Activated CD8-positive, alpha-beta memory T cell treated with anti-CD3 and anti-CD28 coated beads, Interleukin-2, amount 50 U/mL, for 4 hours (primary cell): ENCODE data around the gene AGAP1.
"Not testable (repeated sequence)": the region's sequence is repeated elsewhere in the genome, so short reads cannot be mapped to it uniquely, and the experiment has no call there.

Source experiments
- DNase-seq: peaks from one replicate; pipeline ENCODE4 v3.0.0-alpha.2; 2020

The AGAP1 gene

DNA sequence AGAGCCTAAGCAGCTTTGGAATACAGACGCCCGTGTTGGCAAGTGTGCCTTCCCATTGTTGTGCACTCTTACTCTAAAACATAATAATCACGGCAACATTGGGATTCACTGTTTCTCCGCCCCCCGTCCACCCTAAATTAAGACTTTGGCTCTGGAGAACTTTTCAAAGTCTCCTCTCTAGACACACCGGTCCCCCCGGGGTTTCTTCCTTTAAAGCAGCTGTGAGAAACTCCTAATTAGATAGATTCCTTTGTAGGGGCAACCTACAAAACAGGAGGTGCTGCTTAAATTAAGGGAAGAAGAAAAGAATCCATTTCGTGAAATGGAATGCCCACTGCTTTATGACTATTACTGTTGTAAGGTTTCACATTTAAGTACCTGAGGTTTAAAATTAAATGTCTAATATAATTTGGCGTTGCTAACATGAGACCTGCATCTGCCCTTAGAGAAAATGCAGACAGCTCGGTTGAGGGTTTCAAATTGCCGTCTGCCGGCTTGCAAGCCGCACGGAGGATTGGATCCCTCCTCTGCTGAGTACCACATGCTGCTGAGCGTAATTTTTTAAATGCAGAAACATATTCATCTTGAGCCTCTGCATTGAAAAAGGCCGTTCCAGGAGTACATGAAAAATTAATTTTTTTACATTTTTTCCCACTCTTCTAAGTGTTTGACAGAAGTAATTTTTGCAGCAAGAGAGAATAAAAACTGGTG, 441.1 kb downstream of the AGAP1 start:
- DNase-seq = no peak

DNA sequence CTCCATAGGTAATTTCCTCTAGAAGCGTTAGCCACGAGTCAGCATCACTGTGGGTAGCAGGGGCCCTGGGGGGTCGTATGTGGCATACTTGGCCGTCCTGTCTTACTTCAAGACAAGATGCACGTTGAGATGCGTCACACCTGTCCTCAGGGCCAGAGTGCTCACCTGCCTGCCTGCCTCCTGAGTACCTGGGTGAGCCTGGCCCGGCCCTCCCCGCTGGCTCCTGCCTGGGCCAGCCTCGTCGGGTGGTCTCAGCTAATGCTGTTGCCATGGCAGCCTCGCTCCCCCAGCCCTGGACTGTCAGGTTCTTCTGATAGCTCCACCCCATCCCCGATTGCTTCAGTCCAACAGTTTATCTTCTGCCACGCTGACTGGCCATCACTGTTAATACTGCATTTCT, 441.9 kb downstream of the AGAP1 start:
- no peak for DNase-seq

DNA sequence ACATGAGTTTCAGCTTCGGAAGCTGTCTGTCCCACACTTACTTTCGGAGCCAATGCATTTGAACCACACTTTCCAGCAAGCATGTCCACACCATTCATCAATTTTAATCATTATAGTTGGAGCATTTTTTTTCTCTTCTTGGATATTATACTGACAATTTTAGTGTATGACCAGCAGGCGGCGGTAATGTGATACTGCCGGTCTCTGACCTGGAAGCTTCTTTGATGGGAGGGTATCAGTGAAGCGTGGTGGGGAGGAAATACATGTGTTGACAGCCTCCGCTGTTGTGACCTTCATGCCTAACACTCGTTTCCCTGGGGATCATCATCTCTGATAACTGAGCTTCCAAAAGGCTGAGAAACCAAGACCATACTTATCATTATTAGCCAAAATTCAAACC, 442.6 kb downstream of the AGAP1 start:
- no peak for DNase-seq

DNA sequence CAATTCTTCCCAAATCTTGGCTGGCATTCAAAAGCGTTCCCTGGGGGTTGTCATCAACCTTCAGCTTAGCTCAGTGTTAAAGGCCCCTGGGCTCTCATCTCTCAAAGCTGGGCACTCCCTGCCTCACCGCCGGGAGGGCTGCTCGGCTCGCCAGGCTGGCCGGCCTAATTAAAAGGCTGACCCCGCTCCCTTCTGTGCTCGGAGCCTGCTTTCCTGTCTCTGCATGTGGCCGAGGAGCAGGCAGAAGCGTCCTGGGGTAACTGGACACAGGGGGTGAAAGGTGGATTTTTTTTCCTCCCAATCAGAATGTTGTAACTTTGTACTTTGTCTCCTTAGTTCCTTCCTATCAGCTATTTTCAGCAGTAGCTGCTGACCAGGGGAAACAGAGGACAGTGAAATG, 443.2 kb downstream of the AGAP1 start:
- DNase-seq = no peak

DNA sequence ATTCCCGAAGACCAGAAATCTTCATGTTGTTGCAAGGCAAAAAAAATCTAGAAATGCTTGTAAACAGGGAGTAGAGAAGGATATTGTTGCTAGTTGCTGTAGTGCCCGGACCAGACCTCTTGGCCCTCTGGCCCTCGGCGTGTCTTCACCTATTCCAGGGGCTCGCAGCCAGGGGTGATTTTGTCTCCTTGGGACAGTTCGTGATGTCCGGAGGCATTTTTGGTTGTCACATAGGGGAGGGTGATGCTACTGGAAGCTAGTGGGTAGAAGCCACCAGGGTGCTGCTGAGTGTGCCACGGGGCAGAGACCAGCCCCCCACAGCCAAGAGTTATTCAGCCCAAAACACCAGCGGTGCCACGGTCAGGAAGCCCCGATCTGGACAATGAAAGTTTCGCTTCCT, 443.7 kb downstream of the AGAP1 start:
- no peak for DNase-seq

DNA sequence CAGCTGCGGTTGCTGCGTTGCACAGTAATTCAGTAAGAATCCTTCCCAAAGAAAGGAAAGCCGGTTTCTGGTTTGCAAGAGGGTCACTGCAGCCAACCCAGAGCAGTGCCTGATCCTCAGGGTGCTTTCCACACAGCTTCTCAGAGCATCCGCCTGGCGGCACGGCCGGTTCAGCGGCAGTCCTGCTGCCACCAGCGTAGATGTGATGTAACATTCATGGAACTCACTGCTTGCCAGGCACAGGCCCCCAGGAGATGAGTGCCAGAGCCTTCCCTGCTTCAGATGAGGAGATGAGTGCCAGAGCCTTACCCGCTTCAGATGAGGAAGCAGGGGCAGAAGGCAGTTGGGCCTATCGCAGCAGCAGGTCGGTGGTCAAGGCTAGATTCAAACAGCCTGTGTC, 444.1 kb downstream of the AGAP1 start:
- DNase-seq = no peak

DNA sequence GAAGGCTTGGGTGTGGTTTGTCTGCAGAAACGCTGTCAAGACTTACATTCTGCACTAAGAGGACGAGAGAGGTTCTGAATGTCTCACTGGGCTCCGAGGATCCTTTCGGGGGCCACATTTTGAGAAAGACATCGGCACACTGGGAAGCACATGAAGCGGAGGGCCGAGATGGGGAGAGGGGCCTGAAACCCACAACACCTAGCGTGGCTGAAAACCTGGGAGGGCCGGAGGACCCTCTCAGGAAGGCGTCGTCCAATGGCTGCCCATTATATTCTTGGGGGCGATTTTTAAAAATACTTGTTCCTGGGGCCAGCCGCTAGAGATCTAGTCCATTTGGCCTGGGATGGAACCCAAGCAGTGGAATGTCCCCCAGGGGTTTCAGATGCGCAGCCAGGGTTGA, 444.8 kb downstream of the AGAP1 start:
- DNase-seq = no peak

DNA sequence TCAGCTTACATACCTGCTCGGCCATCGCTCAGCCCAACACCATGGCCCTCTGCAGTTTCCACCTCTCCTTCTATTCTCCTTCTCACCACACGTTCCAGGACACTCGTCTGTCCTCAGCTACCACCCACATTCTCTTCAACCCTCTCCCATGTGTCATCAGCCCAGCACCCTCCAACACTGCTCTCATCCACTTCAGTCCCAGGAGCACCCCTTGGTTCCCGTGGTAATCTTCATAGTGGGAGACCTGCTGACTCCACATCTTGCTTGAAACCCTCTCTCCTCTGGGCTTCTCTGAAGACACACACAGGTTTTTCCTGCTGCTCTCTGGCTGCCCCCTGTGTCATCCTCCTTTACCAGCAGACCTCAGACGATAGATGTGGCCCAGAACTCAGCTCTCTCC, 445.6 kb downstream of the AGAP1 start:
- no peak for DNase-seq

DNA sequence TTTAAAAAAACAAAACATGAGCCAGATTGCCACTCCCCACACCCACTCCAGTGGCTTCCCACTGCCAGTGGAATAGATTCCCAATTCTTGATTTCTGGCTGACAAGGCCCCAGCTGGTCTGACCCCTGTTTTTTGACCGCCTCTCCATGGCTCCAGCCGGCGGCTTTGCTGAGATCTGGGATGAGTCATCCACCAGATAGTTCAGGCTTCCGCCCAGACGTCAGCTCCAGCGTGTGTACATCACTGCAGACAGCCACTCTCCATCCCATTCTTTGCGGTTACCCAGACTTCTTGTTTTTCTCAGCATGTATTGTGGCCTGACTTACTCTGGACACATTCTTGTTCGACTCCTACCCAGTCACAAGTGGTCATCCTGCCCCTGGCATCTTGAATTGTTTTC, 446.5 kb downstream of the AGAP1 start:
- no peak for DNase-seq

DNA sequence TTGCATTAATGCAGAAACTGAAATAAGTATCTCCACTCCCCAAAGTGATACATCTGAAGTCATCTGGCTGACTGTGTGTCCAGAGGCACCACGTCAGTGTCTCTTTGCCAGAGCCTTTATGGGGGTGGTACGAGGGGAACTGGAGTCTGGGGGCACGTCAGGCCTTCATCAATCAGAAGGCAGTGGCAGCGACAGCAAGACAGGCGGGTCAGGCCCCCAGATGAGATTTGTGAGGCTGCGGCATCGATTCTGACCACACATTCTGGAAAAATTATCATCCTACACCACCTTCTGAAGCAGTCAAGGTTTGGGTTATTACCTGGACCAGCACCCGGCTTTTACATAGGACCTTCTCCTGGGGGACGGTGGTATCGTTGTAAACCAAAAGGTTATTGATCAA, 450.7 kb downstream of the AGAP1 start:
- DNase-seq = no peak

DNA sequence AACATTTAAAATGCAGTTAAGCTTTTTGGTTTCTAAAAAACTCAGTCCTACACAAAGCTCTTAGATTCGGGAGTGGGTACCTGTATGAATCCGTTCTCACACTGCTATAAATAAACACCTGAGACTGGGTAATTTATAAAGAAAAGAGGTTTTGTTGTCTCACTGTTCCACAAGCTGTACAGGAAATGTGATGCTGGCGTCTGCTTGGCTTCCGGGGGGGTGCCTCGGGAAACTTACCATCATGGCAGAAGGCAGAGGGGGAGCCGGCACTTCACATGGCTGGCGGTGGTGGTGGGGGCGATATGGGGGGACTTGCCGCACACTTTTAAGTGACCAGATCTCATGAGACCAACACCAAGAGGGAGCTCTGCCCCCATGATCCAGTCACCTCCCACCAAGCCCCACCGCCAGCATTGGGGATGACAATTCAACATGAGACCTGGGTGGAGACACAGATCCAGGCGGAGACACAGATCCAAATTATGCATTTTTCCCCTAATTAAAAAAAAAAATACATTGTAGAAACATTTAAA, 451.8 kb downstream of the AGAP1 start:
- DNase-seq = no peak

DNA sequence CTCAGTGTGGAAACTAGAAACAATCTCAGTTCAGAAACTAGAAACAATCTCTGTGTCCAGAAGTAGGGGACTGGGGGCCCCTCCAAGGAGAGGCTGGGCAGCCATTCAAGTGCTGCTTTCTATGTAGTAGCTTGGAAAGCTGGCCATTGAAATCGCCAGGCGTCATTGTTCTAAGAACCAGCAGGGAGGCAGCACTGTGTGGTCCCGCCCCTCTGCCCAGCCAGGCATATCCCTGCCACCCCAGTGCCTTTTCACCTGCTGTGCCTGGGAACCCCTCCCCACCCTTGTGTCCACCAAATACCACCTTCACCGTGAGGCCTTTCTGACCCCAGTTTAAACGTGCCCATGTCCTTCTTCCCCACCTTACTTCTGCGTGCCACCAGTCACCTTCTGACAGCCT, 452.7 kb downstream of the AGAP1 start:
- no peak for DNase-seq

DNA sequence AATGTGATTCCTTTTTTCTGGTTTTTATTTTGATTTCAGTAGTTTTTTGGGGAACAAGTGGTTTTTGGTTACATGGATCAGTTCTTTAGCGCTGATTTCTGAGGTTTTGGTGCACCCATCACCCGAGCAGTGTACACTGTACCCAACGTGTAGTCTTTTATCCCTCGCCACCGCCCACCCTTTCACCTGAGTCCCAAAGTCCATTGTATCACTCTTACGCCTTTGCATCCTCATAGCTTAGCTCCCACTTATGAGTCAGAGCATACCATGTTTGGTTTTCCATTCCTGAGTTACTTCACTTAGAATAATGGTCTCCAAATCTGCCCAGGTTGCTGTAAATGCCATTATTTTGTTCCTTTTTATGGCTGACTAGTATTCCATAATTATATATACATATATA, 453.2 kb downstream of the AGAP1 start:
- not testable (repeated sequence) for DNase-seq

DNA sequence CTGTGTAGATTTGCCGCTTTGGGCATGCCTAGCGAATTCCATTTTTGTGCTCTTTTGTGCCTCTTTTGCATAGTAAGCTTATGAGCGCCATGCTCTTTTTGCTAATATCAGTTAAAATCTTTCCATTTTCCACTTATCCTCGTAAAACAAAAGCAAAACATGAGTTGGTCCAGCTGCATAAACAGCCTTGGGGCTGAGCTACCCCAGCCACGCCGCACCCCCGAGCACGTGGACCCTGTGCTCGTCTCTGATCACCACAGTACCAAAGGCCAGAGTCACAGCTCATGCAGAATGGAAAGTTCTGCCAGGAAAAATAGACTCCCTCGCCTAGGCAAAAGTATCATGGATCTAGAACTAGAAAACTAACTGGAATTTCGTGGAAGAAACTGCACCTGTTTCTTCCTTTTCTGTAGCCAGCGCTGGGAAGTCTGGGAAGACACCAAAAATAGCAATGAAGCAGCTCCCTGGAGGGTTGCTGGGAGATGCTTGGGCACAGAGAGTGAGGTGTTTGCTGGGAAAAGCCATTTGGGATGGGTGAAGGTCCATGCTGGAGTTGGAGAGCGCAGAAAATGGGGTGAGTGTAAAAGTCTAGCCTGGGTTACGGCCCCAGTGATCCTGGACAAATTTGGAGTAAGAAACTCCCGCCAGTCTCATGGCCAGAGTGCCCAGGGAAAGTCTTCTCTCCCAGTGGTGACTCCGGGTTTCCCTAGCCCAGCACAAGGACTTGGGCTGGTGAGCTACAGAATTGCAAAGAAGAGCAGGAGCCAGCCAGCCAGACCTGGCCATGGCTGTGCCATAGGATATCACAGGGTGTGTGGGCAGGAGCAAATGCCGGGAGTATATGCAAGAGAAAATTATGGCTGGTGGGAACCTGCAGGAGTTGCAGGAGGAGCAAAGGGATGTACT, 456.0 kb downstream of the AGAP1 start:
- DNase-seq = no peak

DNA sequence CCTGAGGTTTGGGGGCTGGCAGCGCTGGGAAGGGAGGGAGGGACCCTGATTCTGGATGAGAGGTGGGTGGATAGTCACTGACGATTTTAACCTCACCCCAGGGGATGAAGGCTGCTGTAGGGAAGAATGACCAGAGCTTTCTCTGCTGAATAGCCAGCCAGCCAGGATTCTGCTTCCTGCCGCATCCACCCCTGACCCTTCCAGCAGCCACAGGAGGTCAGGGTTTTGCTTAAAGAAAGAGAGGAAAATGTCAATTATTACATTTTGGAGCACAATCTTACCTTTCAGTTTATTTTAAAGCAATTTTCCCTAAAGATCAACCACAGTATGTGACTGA, 456.6 kb downstream of the AGAP1 start:
- no peak for DNase-seq

DNA sequence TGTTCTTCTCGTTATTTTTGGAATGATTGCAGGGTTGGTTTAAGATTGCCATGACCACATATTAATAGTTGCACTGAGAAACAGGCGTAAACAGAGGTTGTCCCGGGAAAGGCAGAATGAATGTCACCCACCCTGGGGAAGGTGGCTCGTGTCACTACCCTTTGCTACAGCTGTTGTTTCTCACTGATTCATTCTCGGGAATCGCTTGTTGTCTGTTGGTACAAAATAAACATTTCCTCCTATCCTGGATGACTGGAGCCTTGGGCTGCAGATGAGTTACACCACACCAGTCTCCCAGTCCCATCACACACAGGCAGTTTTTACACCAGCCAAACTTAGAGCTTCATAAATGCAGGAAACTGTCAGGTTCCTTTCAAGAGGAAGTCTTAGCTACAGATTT, 457.6 kb downstream of the AGAP1 start:
- no peak for DNase-seq

DNA sequence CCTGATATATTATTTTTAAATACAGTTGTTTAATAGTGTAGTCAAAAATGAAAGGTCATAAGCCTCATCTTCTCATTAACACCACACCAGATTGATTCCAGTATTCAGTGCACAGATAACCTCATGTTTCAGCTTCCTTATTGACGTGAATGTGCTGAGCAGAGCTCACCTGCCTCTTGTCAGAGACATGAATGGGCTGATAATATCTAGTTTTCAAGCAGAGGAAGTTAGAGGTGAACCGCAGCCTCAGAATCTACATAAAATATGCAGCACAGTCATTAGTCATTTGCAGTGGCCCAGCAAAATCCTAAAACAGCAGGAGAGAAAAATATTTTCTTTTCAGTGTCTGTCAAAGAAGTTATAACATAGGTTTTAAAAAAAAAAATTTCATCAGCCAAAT, 458.1 kb downstream of the AGAP1 start:
- no peak for DNase-seq

DNA sequence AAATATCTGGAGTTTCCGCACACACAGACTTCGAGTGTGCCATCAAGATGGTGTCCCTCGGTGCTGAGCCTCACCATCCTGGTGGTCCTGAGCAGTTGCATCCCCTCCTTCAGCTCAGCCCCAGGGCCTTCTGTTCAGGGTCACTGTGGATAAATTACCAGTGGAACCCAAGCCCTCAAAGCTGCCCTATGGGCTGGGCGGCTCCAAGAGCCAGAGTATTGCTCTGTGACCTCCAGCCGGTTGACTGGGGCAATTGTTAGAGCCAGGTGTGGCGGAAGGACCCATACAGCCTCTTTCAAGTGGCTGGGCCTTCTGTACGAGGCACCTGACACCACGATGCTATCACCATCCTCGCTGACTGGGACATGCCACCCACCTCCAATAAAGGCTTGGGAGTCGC, 458.9 kb downstream of the AGAP1 start:
- DNase-seq = no peak

DNA sequence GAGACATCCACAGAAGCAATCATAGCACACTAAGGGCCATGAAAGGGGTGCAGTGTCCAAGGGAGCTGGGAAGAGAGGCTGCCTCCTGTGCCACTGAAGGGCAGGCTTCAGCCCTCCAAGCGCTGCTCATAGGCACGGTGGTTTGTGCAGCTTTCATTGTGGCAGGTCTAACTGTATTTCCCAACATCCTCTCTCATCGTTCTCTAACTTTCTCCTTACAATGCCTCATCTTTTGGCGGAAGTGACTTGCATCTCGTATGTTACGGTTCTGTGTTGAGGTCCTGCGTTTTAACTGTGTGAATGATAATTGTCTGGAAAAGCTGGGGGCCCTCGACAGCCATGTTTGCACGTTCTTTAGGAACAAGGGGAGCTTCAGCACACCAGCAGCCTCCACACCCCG, 460.4 kb downstream of the AGAP1 start:
- DNase-seq = no peak

DNA sequence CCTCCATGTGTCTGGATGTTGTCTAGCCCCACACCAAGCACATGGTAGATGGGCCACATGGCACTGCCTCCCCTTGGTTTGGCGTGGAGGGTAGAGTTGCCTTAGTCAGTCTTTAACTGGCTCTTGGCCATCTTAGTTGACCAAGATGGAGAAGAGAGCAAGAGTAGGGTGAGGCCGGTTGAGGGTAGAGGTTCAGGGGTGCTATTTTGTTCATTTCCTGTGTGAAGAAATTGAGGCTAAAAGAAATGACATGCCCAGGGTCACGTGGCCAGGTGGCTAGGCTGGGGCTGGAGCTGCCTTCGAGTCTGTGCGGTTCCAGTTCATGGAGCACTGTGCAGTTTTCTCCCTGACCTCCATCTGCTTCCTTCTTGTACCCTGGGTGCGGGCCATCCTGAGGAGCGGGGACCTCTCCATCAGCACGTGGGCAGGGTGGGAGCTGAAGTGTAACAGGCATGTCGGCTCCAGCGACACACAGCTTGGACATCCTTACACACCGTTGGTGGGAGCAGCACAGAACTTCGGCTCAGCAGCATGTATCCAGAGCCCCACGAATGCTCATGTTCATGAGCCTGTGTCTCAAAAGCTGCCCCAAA, 461.1 kb downstream of the AGAP1 start:
- DNase-seq = no peak

DNA sequence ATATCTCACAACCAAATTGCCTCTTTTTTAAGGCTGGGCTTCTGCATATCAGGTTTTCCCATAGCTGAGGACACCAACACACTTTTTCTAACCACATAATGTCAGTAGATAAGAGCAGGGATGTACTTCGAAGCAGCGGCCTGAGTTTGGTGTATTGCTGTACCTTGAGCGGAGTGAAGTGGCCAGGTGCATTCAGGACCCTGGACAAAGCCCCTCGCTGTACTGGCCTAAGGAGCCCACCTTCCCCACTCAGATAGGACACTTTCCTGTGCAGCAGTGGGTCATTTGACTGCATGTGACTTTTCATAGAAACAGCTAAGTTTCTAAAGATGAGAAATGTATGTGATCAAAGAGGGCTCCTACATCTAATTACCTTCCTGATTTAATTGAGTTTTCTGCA, 461.8 kb downstream of the AGAP1 start:
- no peak for DNase-seq

DNA sequence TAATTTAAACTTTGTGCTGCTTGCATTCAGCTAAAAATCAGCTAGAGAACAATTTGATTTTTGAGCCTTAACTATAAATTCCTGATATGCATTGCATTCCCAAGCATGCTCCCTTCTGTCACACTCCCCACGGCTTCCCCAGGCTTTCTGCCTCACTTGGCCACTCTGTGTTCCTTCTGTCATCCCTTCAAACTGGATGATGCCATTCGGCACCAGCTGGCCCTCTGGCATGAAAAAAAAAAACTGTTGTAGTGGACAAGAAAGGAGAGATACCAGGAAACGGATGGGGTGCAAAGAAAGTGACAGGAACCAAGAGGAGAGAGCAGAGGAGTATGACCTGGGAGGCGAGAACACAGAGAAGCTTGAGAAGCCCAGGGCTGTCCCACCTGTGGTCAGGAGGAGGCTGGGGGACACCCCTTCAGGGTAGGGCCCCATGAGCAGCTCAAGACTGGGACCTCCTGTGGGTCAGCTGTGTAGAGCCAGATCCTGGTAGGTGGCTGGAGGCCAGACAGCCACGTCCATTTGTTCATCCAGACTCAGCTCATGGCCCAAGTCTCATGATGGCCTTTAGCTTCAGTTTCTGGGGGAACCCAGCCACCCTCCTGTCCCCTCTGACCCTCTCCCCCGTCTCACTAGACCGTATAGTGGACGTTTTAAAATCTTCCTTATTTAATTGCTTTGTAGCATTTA, 462.6 kb downstream of the AGAP1 start:
- DNase-seq = no peak

DNA sequence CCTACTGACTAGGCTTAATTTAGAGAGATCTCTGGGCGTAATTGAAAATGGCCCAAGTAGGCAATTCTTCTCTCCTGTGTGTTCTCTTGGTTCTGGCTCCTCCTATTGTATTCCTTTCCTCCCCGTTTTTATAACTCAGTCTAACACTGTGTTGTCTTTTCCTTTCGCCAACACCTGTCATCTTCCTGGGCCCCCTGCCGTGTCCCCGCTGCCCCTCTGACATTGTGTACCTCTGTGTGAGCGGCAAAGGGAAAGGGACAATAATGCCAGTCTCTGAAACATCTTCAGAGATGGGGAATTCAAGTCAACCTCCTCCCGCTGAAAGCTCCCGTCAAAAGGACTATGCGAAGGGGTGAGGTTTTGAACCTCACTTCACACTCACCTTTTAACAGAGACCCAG, 463.4 kb downstream of the AGAP1 start:
- no peak for DNase-seq
